Measurements from ENCODE around the gene NR6A1. TPM values are rescaled to one million over a fixed set of nuclear protein-coding genes. Genes with fewer than 3 reads are reported as not detected.

Gene NR6A1
- total RNA-seq, 1 donor from 2014 or later: 2.3 TPM

- no peak for DNase-seq
- peaks cover 8% of the 10 kb centered on the region for H3K27me3 Mint-ChIP-seq
- peaks cover 5% of the 10 kb centered on the region for H3K4me1 Mint-ChIP-seq
- H3K9me3 Mint-ChIP-seq: no peaks in the 10 kb centered on the region
- H3K27ac Mint-ChIP-seq: no peak overlapping the region
- no peak overlapping the region for H3K4me3 Mint-ChIP-seq
- intact Hi-C loops (cut with micrococcal nuclease): no loop called here
- H3K36me3 Mint-ChIP-seq (ENCODE audit: low read depth): no peaks in the 10 kb centered on the region
These were observed 46.1 kb downstream of the NR6A1 start for GRCh38 chr9:124725068-124725452.

- intact Hi-C loops (cut with micrococcal nuclease): no loop called here
- Mint-ChIP-seq H3K36me3 (ENCODE audit: low read depth) (no peaks in the 10 kb centered on the region), H3K9me3 (no peaks in the 10 kb centered on the region), H3K27me3 (peaks cover 8% of the 10 kb centered on the region), H3K27ac (no peak overlapping the region), H3K4me3 (no peak overlapping the region), H3K4me1 (peaks cover 5% of the 10 kb centered on the region)
- no peak for DNase-seq
These were observed 46.6 kb downstream of the NR6A1 start for GRCh38 chr9:124724415-124725067.

GRCh38 chr9:124723352-124723751, 47.8 kb downstream of the NR6A1 start:
- no peak for DNase-seq
- peaks cover 5% of the 10 kb centered on the region for H3K4me1 Mint-ChIP-seq
- H3K9me3 Mint-ChIP-seq: no peaks in the 10 kb centered on the region
- peaks cover 8% of the 10 kb centered on the region for H3K27me3 Mint-ChIP-seq
- intact Hi-C loops (cut with micrococcal nuclease): no loop called here
- no peak overlapping the region for H3K27ac Mint-ChIP-seq
- no peak overlapping the region for H3K4me3 Mint-ChIP-seq
- H3K36me3 Mint-ChIP-seq (ENCODE audit: low read depth): no peaks in the 10 kb centered on the region

- no peak overlapping the region for H3K4me3 Mint-ChIP-seq
- H3K9me3 Mint-ChIP-seq: no peaks in the 10 kb centered on the region
- no peak for DNase-seq
- H3K27ac Mint-ChIP-seq: no peak overlapping the region
- peaks cover 8% of the 10 kb centered on the region for H3K27me3 Mint-ChIP-seq
- H3K4me1 Mint-ChIP-seq: peaks cover 4% of the 10 kb centered on the region
- no peaks in the 10 kb centered on the region for H3K36me3 Mint-ChIP-seq (ENCODE audit: low read depth)
- intact Hi-C loops (cut with micrococcal nuclease): no loop called here
These were observed 49.8 kb downstream of the NR6A1 start for GRCh38 chr9:124721109-124721906.

- intact Hi-C loops (cut with micrococcal nuclease): no loop called here
These were observed 50.5 kb downstream of the NR6A1 start for GRCh38 chr9:124720429-124721108.

GRCh38 chr9:124718928-124719327, 52.2 kb downstream of the NR6A1 start:
- intact Hi-C loops (cut with micrococcal nuclease): no loop called here
- no peak for DNase-seq
- peaks cover 7% of the 10 kb centered on the region for H3K27me3 Mint-ChIP-seq
- no peak overlapping the region for H3K27ac Mint-ChIP-seq
- peaks cover 4% of the 10 kb centered on the region for H3K4me1 Mint-ChIP-seq
- H3K36me3 Mint-ChIP-seq (ENCODE audit: low read depth): no peaks in the 10 kb centered on the region
- H3K4me3 Mint-ChIP-seq: no peak overlapping the region
- no peaks in the 10 kb centered on the region for H3K9me3 Mint-ChIP-seq

More at GRCh38 chr9:124720429-124721108, 50.5 kb downstream of the NR6A1 start:
- Mint-ChIP-seq H3K27me3 (peaks cover 8% of the 10 kb centered on the region), H3K4me1 (peaks cover 4% of the 10 kb centered on the region), H3K36me3 (ENCODE audit: low read depth) (no peaks in the 10 kb centered on the region), H3K9me3 (no peaks in the 10 kb centered on the region), H3K27ac (no peak overlapping the region), H3K4me3 (no peak overlapping the region)
- DNase-seq: no peak

GRCh38 chr9:124717597-124717996, 53.5 kb downstream of the NR6A1 start:
- Mint-ChIP-seq H3K4me3 (no peak overlapping the region), H3K4me1 (peaks cover 4% of the 10 kb centered on the region), H3K27me3 (peaks cover 7% of the 10 kb centered on the region), H3K36me3 (ENCODE audit: low read depth) (no peaks in the 10 kb centered on the region), H3K27ac (no peak overlapping the region), H3K9me3 (no peaks in the 10 kb centered on the region)
- no peak for DNase-seq
- intact Hi-C loops (cut with micrococcal nuclease): loop anchor here (2.0 kb wide), 1 partner anchor 17 kb away; no protein-coding TSS in a partner anchor

GRCh38 chr9:124716808-124717207, 54.3 kb downstream of the NR6A1 start:
- Mint-ChIP-seq H3K4me3 (no peak overlapping the region), H3K27ac (no peak overlapping the region), H3K36me3 (ENCODE audit: low read depth) (no peaks in the 10 kb centered on the region), H3K4me1 (peaks cover 6% of the 10 kb centered on the region), H3K27me3 (peaks cover 8% of the 10 kb centered on the region), H3K9me3 (no peaks in the 10 kb centered on the region)
- intact Hi-C loops (cut with micrococcal nuclease): loop anchor here (2.0 kb wide), 1 partner anchor 18 kb away; no protein-coding TSS in a partner anchor
- DNase-seq: no peak

GRCh38 chr9:124710766-124711165, 60.3 kb downstream of the NR6A1 start:
- peaks cover 2% of the 10 kb centered on the region for H3K4me1 Mint-ChIP-seq
- no peaks in the 10 kb centered on the region for H3K9me3 Mint-ChIP-seq
- H3K27ac Mint-ChIP-seq: no peak overlapping the region
- no peaks in the 10 kb centered on the region for H3K36me3 Mint-ChIP-seq (ENCODE audit: low read depth)
- no peak for DNase-seq
- peaks cover 25% of the 10 kb centered on the region for H3K27me3 Mint-ChIP-seq
- H3K4me3 Mint-ChIP-seq: no peak overlapping the region
- intact Hi-C loops (cut with micrococcal nuclease): loop anchor here (5.0 kb wide), 1 partner anchor 142 kb away; the partner anchor contains the start of gene WDR38

GRCh38 chr9:124709292-124709690, 61.8 kb downstream of the NR6A1 start:
- H3K4me1 Mint-ChIP-seq: peaks cover 2% of the 10 kb centered on the region

GRCh38 chr9:124708633-124709291, 62.3 kb downstream of the NR6A1 start:
- no peaks in the 10 kb centered on the region for H3K9me3 Mint-ChIP-seq
- H3K36me3 Mint-ChIP-seq (ENCODE audit: low read depth): no peaks in the 10 kb centered on the region
- peaks cover 25% of the 10 kb centered on the region for H3K27me3 Mint-ChIP-seq
- H3K4me1 Mint-ChIP-seq: peaks cover 2% of the 10 kb centered on the region
- peak; percentile 18 for DNase-seq
- intact Hi-C loops (cut with micrococcal nuclease): no loop called here
- no peak overlapping the region for H3K4me3 Mint-ChIP-seq
- H3K27ac Mint-ChIP-seq: no peak overlapping the region

More at GRCh38 chr9:124709292-124709690, 61.8 kb downstream of the NR6A1 start:
- Mint-ChIP-seq H3K9me3 (no peaks in the 10 kb centered on the region), H3K36me3 (ENCODE audit: low read depth) (no peaks in the 10 kb centered on the region), H3K27me3 (peaks cover 26% of the 10 kb centered on the region), H3K4me3 (no peak overlapping the region), H3K27ac (no peak overlapping the region)
- DNase-seq: peak; percentile 40
- intact Hi-C loops (cut with micrococcal nuclease): no loop called here

- Mint-ChIP-seq H3K36me3 (ENCODE audit: low read depth) (no peaks in the 10 kb centered on the region), H3K4me1 (peaks cover 2% of the 10 kb centered on the region)
These were observed 63.0 kb downstream of the NR6A1 start for GRCh38 chr9:124708074-124708473.

GRCh38 chr9:124707666-124708065, 63.4 kb downstream of the NR6A1 start:
- intact Hi-C loops (cut with micrococcal nuclease): no loop called here
- peaks cover 22% of the 10 kb centered on the region for H3K27me3 Mint-ChIP-seq
- no peak overlapping the region for H3K27ac Mint-ChIP-seq
- no peak for DNase-seq
- no peaks in the 10 kb centered on the region for H3K9me3 Mint-ChIP-seq
- H3K36me3 Mint-ChIP-seq (ENCODE audit: low read depth): no peaks in the 10 kb centered on the region
- H3K4me3 Mint-ChIP-seq: no peak overlapping the region
- peaks cover 2% of the 10 kb centered on the region for H3K4me1 Mint-ChIP-seq

More at GRCh38 chr9:124708074-124708473, 63.0 kb downstream of the NR6A1 start:
- Mint-ChIP-seq H3K4me3 (no peak overlapping the region), H3K27ac (no peak overlapping the region), H3K9me3 (no peaks in the 10 kb centered on the region), H3K27me3 (peaks cover 22% of the 10 kb centered on the region)
- intact Hi-C loops (cut with micrococcal nuclease): no loop called here
- no peak for DNase-seq
